SH-SY5Y (cell line): Measurements from ENCODE around the gene NOS3.

Experiments used
- GATA2 ChIP-seq: IDR thresholded peaks from 2 replicates; pipeline ENCODE4 v1.6.1; 2011; ENCODE audit warnings: mild to moderate bottlenecking, low read depth, low read length
- GATA3 ChIP-seq: IDR thresholded peaks from 2 replicates; pipeline ENCODE4 v1.6.1; 2011; ENCODE audit warnings: low read depth, mild to moderate bottlenecking, low read length, moderate library complexity

GRCh38 chr7:151045967-151046366 lies 55.1 kb downstream of the NOS3 start:
- TF ChIP-seq GATA2, result no peak
- no peak for TF ChIP-seq GATA3
